Heart left ventricle (tissue), 16 donors: Measurements from ENCODE around the gene USE1. TPM values are rescaled to one million over a fixed set of nuclear protein-coding genes. Genes with fewer than 3 reads are reported as not detected.

Experiments
- ATAC-seq, 4 donors: fragments of 200-7000 bp; cut with Tn5 transposase; one replicate each; pipeline ENCODE4 v1.9.1; 2020 to 2022; ENCODE audit warnings: moderate library complexity in 4 of 4, mild to moderate bottlenecking in 3 of 4, moderate number of reproducible peaks in 1 of 4
- DNase-seq, 5 donors: peaks; one replicate each; pipeline ENCODE4 v3.0.0-alpha.2; 2020
- H3K27ac ChIP-seq, 12 donors: fragments of 200-600 bp; sonication (generic) in 4 of 12; one replicate each; pipeline versions ENCODE4 v1.5.0 to v1.8.0; 2016 to 2022; ENCODE audit warnings: mild to moderate bottlenecking in 2 of 12
- H3K27me3 ChIP-seq, 9 donors: fragments of 200-600 bp; sonication (generic) in 2 of 9; one replicate each; pipeline versions ENCODE4 v1.5.1 to v1.8.0; 2016 to 2022; ENCODE audit warnings: mild to moderate bottlenecking in 3 of 9
- H3K36me3 ChIP-seq, 9 donors: fragments of 200-600 bp; sonication (generic) in 2 of 9; one replicate each; pipeline versions ENCODE4 v1.5.0 to v1.8.0; 2018 to 2022; ENCODE audit warnings: mild to moderate bottlenecking in 2 of 9
- H3K4me1 ChIP-seq, 12 donors: fragments of 200-600 bp; sonication (generic) in 4 of 12; one replicate each; pipeline versions ENCODE4 v1.5.0 to v1.8.0; 2016 to 2022; ENCODE audit warnings: mild to moderate bottlenecking in 3 of 12
- H3K4me3 ChIP-seq, 12 donors: fragments of 200-600 bp; sonication (generic) in 4 of 12; one replicate each; pipeline versions ENCODE4 v1.5.0 to v1.8.0; 2017 to 2022; ENCODE audit warnings: mild to moderate bottlenecking in 9 of 12, moderate library complexity in 4 of 12
- H3K9me3 ChIP-seq, 12 donors: fragments of 200-600 bp; sonication (generic) in 4 of 12; one replicate each; pipeline versions ENCODE4 v1.5.0 to v1.8.0; 2016 to 2022; ENCODE audit warnings: mild to moderate bottlenecking in 1 of 12
- POLR2A ChIP-seq, 2 donors: fragments of 450-650 bp; IDR thresholded peaks; one replicate each; pipeline ENCODE4 v1.6.1; 2017; ENCODE audit warnings: antibody characterized with exemption in 2 of 2, mild to moderate bottlenecking in 2 of 2, moderate library complexity in 2 of 2
- WGBS, 4 donors: extraction: QIAGEN DNeasy Blood & Tissue Kit in 2 of 4; methylation state at CpG; one replicate each; pipeline versions ENCODE4 v1.1.5 to v1.1.7; 2013 to 2018; 5-methylcytosine and 5-hydroxymethylcytosine counted together
- intact Hi-C, 10 donors: fragments of 100-400 bp; cut with DNase I; formaldehyde crosslinking; loops; one replicate each; pipeline versions ENCODE4 v1.11.1 to v1.14.2; 2022
- polyA plus RNA-seq, 2 donors: library from polyadenylated mRNA; stranded (reverse); fragments of 200-250 nt; gene quantifications; one replicate each; pipeline ENCODE4 v1.2.3, GENCODE V29; 2013
- total RNA-seq, 9 donors: library from RNA; depleted of rRNA in 2 of 9; stranded (reverse); fragments of >200 nt in 2 of 9; fragmentation: NEBNext Ultra II Directional in 3 of 9; extraction: Animal tissue kit (Norgen Biotek cat#: 25700) in 3 of 9; gene quantifications; one replicate each; pipeline versions ENCODE4 v1.1.0 to v1.2.4, GENCODE V29; 2016 to 2023
- TF ChIP-seq, protein P1 (sequence below), 12 donors: fragments of 200-600 bp; sonication (generic) in 4 of 12; IDR thresholded peaks; one replicate each; pipeline versions ENCODE4 v1.5.0 to v1.8.0; 2018 to 2022; ENCODE audit warnings: antibody characterized with exemption in 12 of 12, mild to moderate bottlenecking in 5 of 12
- donor health status: ischemic (EF 13 %, LVEDD 7.1; RV severe dilation, severe dysfunction).
- donor health status: healthy with polysubstance abuse.
- donor health status: DM: no; HTN: yes; CAD: no.
- donor health status: DM: no; HTN: no; CAD: no.
- donor health status: ischemic (EF 25% LVEDD 6.9; RV normal size, moderate dysfunction).
- donor health status: ischemic (EF 25% LVEDD 5.7; RV mildly dilated, moderate dysfunction).
- donor health status: healthy.
- donor health status: DM: yes; HTN: yes; CAD: no.
- donor health status: ischemic (EF 35%, LVEDD 5.7; RV mildly dilated, moderate dysfunction).
- donor health status: nonischemic (EF 11% LVEDD 7.7; RV severe dilation, severe dysfunction).
- donor health status: DM: yes; HTN: yes; CAD: no.
- donor health status: PGD.
- donor health status: ischemic (EF 29% LVEDD 5.4; RV normal size, mild dysfunction).
- donor health status: nonischemic (EF 23%, LVEDD 6.1; RV moderate dilation, normal function).

Gene USE1
- total and polyA plus RNA-seq, 11 donors: 22.5 to 69.6 (median 26.7) TPM

- H3K4me3 ChIP-seq: no peak overlapping the region
- H3K4me1 ChIP-seq: peaks cover 9 to 47% (median 32%) of the 10 kb centered on the region in 12 donors
- peaks cover 0 to 35% (median 10%) of the 10 kb centered on the region in 9 donors for H3K36me3 ChIP-seq
- H3K27me3 ChIP-seq: no peaks in the 10 kb centered on the region
- H3K9me3 ChIP-seq: no peaks in the 10 kb centered on the region
- TF ChIP-seq, protein P1, sequence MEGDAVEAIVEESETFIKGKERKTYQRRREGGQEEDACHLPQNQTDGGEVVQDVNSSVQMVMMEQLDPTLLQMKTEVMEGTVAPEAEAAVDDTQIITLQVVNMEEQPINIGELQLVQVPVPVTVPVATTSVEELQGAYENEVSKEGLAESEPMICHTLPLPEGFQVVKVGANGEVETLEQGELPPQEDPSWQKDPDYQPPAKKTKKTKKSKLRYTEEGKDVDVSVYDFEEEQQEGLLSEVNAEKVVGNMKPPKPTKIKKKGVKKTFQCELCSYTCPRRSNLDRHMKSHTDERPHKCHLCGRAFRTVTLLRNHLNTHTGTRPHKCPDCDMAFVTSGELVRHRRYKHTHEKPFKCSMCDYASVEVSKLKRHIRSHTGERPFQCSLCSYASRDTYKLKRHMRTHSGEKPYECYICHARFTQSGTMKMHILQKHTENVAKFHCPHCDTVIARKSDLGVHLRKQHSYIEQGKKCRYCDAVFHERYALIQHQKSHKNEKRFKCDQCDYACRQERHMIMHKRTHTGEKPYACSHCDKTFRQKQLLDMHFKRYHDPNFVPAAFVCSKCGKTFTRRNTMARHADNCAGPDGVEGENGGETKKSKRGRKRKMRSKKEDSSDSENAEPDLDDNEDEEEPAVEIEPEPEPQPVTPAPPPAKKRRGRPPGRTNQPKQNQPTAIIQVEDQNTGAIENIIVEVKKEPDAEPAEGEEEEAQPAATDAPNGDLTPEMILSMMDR (IDR thresholded peaks at IDR 0.05): no peak
- no peak for TF ChIP-seq POLR2A (IDR thresholded peaks at IDR 0.05)
- DNase-seq (no peak), ATAC-seq (no peak)
- intact Hi-C loops: loop anchor here in 3 of 10 donors (5.0 to 10.0 kb wide), 3 partner anchors 161 to 171 kb away; partner anchors contain the start of genes HAUS8 (in 2 of the 3) and MYO9B (in 2 of the 3)
- H3K27ac ChIP-seq: no peak overlapping the region
- WGBS, 4 donors: 94 to 96% (median 95%) methylated on average over 13 of the region's 13 CpGs
These were observed 22.9 kb downstream of the USE1 start for GRCh38 chr19:17237747-17238706.

- intact Hi-C loops: loop anchor here in 1 of 10 donors (5.0 kb wide), 1 partner anchor 33 kb away; no protein-coding TSS in a partner anchor
- Histone ChIP-seq H3K36me3 (peaks cover 0 to 29% (median 9%) of the 10 kb centered on the region in 9 donors), H3K27ac (no peak overlapping the region), H3K9me3 (no peaks in the 10 kb centered on the region), H3K27me3 (no peaks in the 10 kb centered on the region), H3K4me3 (no peak overlapping the region), H3K4me1 (peaks cover 9 to 50% (median 31%) of the 10 kb centered on the region in 12 donors)
- no peak for ATAC-seq
- 74 to 79% (median 76%) methylated on average over 24 of the region's 24 CpGs for WGBS, 4 donors
- DNase-seq: no peak
- TF ChIP-seq, protein P1 (IDR thresholded peaks at IDR 0.05): no peak
- no peak for TF ChIP-seq POLR2A (IDR thresholded peaks at IDR 0.05)
These were observed 25.1 kb downstream of the USE1 start for GRCh38 chr19:17240062-17240752.

- no peak for TF ChIP-seq POLR2A (IDR thresholded peaks at IDR 0.05)
- TF ChIP-seq, protein P1 (IDR thresholded peaks at IDR 0.05): no peak
- H3K9me3 ChIP-seq: no peaks in the 10 kb centered on the region
- no peak for DNase-seq
- ATAC-seq: no peak
- 96 to 99% (median 96%) methylated on average over 6 of the region's 6 CpGs for WGBS, 4 donors
- no peaks in the 10 kb centered on the region for H3K27me3 ChIP-seq
- H3K27ac ChIP-seq: peak overlapping the region in 8 of 12 donors; percentile 60 to 94 (median 86)
- no peak overlapping the region for H3K4me3 ChIP-seq
- peaks cover 7 to 43% (median 27%) of the 10 kb centered on the region in 12 donors for H3K4me1 ChIP-seq
- intact Hi-C loops: loop anchor here in 1 of 10 donors (5.0 kb wide), 1 partner anchor 34 kb away; no protein-coding TSS in a partner anchor
- H3K36me3 ChIP-seq: peaks cover 0 to 29% (median 9%) of the 10 kb centered on the region in 9 donors
These were observed 25.8 kb downstream of the USE1 start for GRCh38 chr19:17240826-17241399.
